Thoracic aorta (tissue), 2 donors: ENCODE results near the gene GRIK4. TPM values are rescaled to one million over a fixed set of nuclear protein-coding genes. Genes with fewer than 3 reads are reported as not detected.

Experiments used
- ATAC-seq: fragments of 150-250 bp; one replicate; pipeline ENCODE4 v1.8.0; 2017; ENCODE audit warnings: low read depth; ENCODE audit not compliant: insufficient number of reproducible peaks, low FRiP score
- DNase-seq: peaks from one replicate; pipeline ENCODE4 v3.0.0-alpha.2; 2020; ENCODE audit warnings: low spot score
- H3K27ac ChIP-seq, 2 donors: fragments of 200-600 bp; sonication (generic); 1 replicate in 1 of 2; 2 replicates in 1 of 2; pipeline ENCODE4 v1.5.1; 2016; ENCODE audit warnings: mild to moderate bottlenecking in 2 of 2, moderate library complexity in 2 of 2
- H3K27me3 ChIP-seq: fragments of 200-600 bp; sonication (generic); replicated peaks from 2 replicates; pipeline ENCODE4 v1.6.0; 2016; ENCODE audit warnings: mild to moderate bottlenecking; ENCODE audit not compliant: insufficient read depth
- H3K36me3 ChIP-seq: fragments of 200-600 bp; sonication (generic); one replicate; pipeline ENCODE4 v1.5.1; 2016
- H3K4me1 ChIP-seq, 2 donors: fragments of 200-600 bp; sonication (generic); 1 replicate in 1 of 2; 2 replicates in 1 of 2; pipeline versions ENCODE4 v1.5.1 to v1.6.0; 2016; ENCODE audit warnings: low read depth in 2 of 2, mild to moderate bottlenecking in 1 of 2; ENCODE audit not compliant: control insufficient read depth in 1 of 2
- H3K4me3 ChIP-seq: fragments of 200-600 bp; sonication (generic); 2 replicates; pipeline ENCODE4 v1.5.1; 2016; ENCODE audit warnings: mild to moderate bottlenecking
- H3K9me3 ChIP-seq: fragments of 200-600 bp; sonication (generic); 2 replicates; pipeline ENCODE4 v1.5.1; 2016
- total RNA-seq, 2 donors: library from RNA; depleted of rRNA; stranded (reverse); fragments of >200 nt; gene quantifications; one replicate each; pipeline versions ENCODE4 v1.1.0 to v1.2.3, GENCODE V29; 2016
- TF ChIP-seq, protein P1 (sequence below): fragments of 200-600 bp; sonication (generic); IDR thresholded peaks from one replicate; pipeline ENCODE4 v1.5.1; 2019; ENCODE audit warnings: antibody characterized with exemption

The GRIK4 gene
- total RNA-seq, 2 donors from 2014 or later: not detected

DNA sequence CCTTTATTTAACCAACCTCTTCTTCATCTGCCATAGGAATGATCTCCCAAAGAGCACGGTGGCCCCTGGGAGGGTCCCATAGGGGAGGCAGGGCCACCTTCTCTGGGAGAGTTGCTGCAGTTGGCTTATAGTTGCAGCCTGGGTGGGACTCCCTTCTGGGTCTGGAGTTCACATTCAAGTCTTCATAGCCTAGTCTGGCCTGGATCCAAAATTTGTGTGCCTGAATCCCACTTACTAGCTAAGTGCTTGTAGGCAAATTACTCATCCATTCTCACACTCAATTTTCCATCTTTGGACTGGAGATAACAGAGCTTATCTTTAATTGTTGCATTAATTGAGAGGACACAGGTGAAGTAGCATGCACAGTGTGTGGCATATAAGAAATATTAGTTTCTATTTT is 163.6 kb downstream of the GRIK4 start:
- TF ChIP-seq, protein P1, sequence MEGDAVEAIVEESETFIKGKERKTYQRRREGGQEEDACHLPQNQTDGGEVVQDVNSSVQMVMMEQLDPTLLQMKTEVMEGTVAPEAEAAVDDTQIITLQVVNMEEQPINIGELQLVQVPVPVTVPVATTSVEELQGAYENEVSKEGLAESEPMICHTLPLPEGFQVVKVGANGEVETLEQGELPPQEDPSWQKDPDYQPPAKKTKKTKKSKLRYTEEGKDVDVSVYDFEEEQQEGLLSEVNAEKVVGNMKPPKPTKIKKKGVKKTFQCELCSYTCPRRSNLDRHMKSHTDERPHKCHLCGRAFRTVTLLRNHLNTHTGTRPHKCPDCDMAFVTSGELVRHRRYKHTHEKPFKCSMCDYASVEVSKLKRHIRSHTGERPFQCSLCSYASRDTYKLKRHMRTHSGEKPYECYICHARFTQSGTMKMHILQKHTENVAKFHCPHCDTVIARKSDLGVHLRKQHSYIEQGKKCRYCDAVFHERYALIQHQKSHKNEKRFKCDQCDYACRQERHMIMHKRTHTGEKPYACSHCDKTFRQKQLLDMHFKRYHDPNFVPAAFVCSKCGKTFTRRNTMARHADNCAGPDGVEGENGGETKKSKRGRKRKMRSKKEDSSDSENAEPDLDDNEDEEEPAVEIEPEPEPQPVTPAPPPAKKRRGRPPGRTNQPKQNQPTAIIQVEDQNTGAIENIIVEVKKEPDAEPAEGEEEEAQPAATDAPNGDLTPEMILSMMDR: no peak
- ATAC-seq (no peak), DNase-seq (no peak)
- Histone ChIP-seq H3K9me3 (no peaks in the 10 kb centered on the region), H3K27ac (no peak overlapping the region), H3K36me3 (no peaks in the 10 kb centered on the region), H3K4me1 (no peaks in the 10 kb centered on the region), H3K4me3 (no peak overlapping the region), H3K27me3 (no peaks in the 10 kb centered on the region)

DNA sequence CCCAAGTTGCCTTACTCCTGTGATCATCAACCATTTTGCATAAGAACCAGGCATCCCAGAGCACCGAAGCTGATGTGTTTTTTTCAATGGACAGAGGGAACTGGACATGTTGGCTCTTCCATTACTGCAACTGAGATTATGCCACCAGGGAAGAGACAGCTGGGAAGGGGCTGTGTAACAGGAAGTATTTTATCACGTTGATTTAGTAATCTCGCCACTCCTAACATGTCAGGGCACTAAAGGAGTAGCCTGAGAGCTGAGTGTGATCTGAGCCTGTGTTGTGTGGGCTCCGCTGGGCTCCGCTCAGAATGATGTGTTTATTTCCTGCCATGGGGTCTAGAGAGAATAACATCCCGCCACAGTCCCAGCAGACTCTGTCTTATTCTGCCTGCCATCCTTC is 165.4 kb downstream of the GRIK4 start:
- Histone ChIP-seq H3K36me3 (no peaks in the 10 kb centered on the region), H3K27ac (no peak overlapping the region), H3K4me3 (no peak overlapping the region), H3K9me3 (no peaks in the 10 kb centered on the region), H3K4me1 (no peaks in the 10 kb centered on the region), H3K27me3 (no peaks in the 10 kb centered on the region)
- ATAC-seq: no peak
- TF ChIP-seq, protein P1: no peak
- no peak for DNase-seq

DNA sequence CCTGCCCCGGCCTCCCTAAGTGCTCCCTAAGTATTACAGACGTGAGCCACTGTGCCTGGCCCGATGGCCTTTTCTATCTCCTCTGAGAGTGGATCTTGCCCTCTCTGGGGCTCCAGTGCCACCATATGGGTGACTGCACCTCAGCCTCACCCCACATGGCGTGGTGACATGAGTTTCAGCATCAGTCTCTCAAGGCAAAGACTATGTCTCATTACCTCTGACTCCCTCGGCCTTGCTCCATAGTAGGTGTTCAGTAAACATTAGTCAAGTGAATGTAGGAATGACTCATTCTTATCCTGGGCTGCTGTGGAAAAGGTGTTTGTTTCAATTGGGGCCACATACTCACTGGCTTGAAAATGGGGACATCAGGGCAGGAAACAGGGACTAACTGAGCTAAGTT is 168.8 kb downstream of the GRIK4 start:
- H3K9me3 ChIP-seq: no peaks in the 10 kb centered on the region
- H3K4me3 ChIP-seq: no peak overlapping the region
- no peaks in the 10 kb centered on the region for H3K4me1 ChIP-seq
- no peaks in the 10 kb centered on the region for H3K36me3 ChIP-seq
- ATAC-seq (no peak), DNase-seq (no peak)
- H3K27ac ChIP-seq: no peak overlapping the region
- TF ChIP-seq, protein P1: no peak
- H3K27me3 ChIP-seq: no peaks in the 10 kb centered on the region

DNA sequence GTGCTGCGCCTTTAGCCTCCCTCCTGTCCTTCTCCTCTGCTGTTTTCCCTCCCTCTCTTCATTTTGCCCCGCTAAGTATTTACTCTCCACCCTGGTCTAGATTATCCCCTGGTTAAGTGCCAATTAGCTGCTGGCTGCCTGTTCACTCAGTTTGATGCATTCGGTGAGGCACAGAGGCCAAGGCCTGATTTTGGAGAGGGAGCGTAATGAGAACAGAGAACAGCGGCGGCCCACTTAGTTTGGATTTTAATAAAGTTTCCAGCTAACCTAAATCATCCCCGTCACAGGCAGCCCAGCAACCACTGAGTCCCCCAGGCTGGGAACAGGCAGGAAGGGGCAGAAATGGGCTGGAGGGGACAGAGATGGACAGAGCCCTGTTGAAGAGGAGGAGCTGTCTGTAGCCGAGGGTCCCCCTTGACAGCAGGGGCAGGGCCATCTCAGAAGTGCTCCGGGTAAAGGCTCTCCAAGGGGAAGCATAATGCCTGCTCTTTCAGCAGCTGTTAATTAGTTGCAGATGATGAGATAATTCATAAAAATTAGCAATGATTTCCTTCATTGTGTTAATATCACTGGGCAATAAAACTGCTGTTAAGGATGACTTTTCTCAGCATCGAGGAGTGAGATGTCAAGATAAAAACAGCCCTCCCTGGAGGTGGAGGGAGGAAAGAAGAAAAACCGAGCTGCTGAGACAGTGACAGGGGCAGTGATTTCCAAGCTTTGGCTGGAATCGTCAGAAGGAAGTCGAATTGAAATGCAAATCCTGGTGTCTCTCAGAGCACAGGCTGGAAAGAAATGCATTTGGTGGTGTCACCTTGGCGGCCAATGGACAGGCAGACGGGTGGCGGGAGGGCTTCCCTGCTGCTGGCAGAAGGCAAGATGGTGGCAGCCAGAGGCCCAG is 170.1 kb downstream of the GRIK4 start:
- H3K9me3 ChIP-seq: no peaks in the 10 kb centered on the region
- DNase-seq: no peak
- no peaks in the 10 kb centered on the region for H3K4me1 ChIP-seq
- no peak overlapping the region for H3K27ac ChIP-seq
- no peaks in the 10 kb centered on the region for H3K27me3 ChIP-seq
- no peaks in the 10 kb centered on the region for H3K36me3 ChIP-seq
- TF ChIP-seq, protein P1: no peak
- H3K4me3 ChIP-seq: no peak overlapping the region
- no peak for ATAC-seq

GRCh38 chr11:120682332-120682649 is 170.7 kb downstream of the GRIK4 start:
- ATAC-seq (no peak), DNase-seq (no peak)
- no peaks in the 10 kb centered on the region for H3K36me3 ChIP-seq
- no peak overlapping the region for H3K27ac ChIP-seq
- no peaks in the 10 kb centered on the region for H3K4me1 ChIP-seq
- TF ChIP-seq, protein P1: no peak
- no peaks in the 10 kb centered on the region for H3K27me3 ChIP-seq
- no peak overlapping the region for H3K4me3 ChIP-seq
- H3K9me3 ChIP-seq: no peaks in the 10 kb centered on the region
